Measurements from ENCODE around the gene RAP2B.
A peak's percentile ranks its signal among the peaks of the same experiment; 100 is the strongest.
"Not testable (repeated sequence)": the region's sequence is repeated elsewhere in the genome, so short reads cannot be mapped to it uniquely, and the experiment has no call there.

The RAP2B gene

GRCh38 chr3:153161714-153162512 is at the start of gene RAP2B:
Gene RAP2B, plus strand, starts transcription at chr3:153162226. Its CDS starts 468 bp downstream, at chr3:153162694.
- peak; percentile 93 to 95 for DNase-seq

GRCh38 chr3:153113541-153113940 is 48.5 kb upstream of the RAP2B start:
- DNase-seq, result no peak

GRCh38 chr3:153114270-153114669 is 47.8 kb upstream of the RAP2B start:
- DNase-seq, result not testable (repeated sequence)

- DNase-seq, result no peak
These were observed 46.7 kb upstream of the RAP2B start for GRCh38 chr3:153115326-153115725.

GRCh38 chr3:153127788-153128187 is 34.2 kb upstream of the RAP2B start:
- DNase-seq, result no peak

- no peak for DNase-seq
These were observed 32.6 kb upstream of the RAP2B start for GRCh38 chr3:153129426-153129825.

GRCh38 chr3:153129866-153130265 is 32.2 kb upstream of the RAP2B start:
- DNase-seq, result no peak

GRCh38 chr3:153130312-153130977 is 31.6 kb upstream of the RAP2B start:
- no peak for DNase-seq

- peak; percentile 44 to 55 for DNase-seq
These were observed 24.4 kb upstream of the RAP2B start for GRCh38 chr3:153137626-153138025.

- peak in 1 of 2 experiments; percentile 16 for DNase-seq
These were observed 23.5 kb upstream of the RAP2B start for GRCh38 chr3:153138276-153139210.

- DNase-seq, result no peak
These were observed 19.1 kb upstream of the RAP2B start for GRCh38 chr3:153142961-153143360.

GRCh38 chr3:153144071-153144470 is 18.0 kb upstream of the RAP2B start:
- DNase-seq, result no peak

GRCh38 chr3:153144779-153145178 is 17.2 kb upstream of the RAP2B start:
- DNase-seq, result no peak

- DNase-seq, result no peak
These were observed 16.6 kb upstream of the RAP2B start for GRCh38 chr3:153145454-153145853.

- DNase-seq, result no peak
These were observed 15.6 kb upstream of the RAP2B start for GRCh38 chr3:153146191-153147053.

GRCh38 chr3:153150991-153151390 is 11.0 kb upstream of the RAP2B start:
- DNase-seq, result peak in 1 of 2 experiments; percentile 39

GRCh38 chr3:153155786-153156185 is 6.2 kb upstream of the RAP2B start:
- not testable (repeated sequence) for DNase-seq

- DNase-seq, result no peak
These were observed 3.8 kb upstream of the RAP2B start for GRCh38 chr3:153158189-153158588.

- DNase-seq, result no peak
These were observed 2.9 kb upstream of the RAP2B start for GRCh38 chr3:153158961-153159735.

GRCh38 chr3:153159771-153160397 is 2.1 kb upstream of the RAP2B start:
- no peak for DNase-seq
